ENCODE results near the gene UBE2S.

The UBE2S gene

DNA sequence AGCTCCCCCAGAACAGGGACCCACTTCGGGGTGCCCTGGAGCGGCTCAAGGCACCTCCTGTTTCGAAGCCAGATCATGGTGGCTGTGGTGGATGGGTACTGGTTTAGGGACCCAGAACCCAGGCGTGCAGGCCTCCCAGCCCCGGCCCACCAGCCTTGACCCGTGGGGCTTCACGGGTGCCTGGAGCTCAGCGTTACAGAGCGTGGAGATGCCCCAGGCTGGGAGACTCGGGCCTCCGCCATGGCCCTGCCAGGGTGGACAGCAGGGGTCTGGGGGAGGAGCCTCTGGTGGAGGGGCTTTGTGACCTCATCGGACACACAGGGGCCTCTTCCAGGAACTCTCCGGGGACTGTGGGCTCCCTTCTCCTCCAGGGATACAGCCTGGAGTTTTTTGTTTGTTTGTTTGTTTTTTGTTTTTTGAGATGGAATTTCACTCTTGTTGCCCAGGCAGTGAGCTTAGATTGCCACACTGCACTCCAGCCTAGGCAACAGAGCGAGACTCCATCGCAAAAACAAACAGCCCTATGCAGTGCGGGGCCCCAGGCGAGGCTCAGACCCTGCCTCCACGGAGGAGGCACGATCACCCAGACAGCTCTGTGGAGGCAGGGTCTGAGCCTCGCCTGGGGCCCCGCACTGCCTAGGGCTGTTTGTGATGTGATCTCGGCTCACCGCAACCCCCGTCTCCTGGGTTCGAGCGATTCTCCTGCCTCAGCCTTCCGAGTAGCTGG lies 44.4 kb downstream of the UBE2S start, which contains the start of gene GARIN5B:
Gene GARIN5B, minus strand, starts transcription at position 271 of the 727 bp plus-strand sequence. Its CDS starts 194 bp downstream, at position 77.
- no peaks in the 10 kb centered on the region for H3K4me1 ChIP-seq (ENCODE audit: control insufficient read depth in 1 of 2, insufficient read depth in 2 of 2, low read length in 2 of 2)
- no peaks in the 10 kb centered on the region for H3K36me3 ChIP-seq (ENCODE audit: control insufficient read depth in 1 of 2, insufficient read depth in 2 of 2, low read length in 2 of 2)
- no peak within 1 kb of the TSS for H3K4me3 ChIP-seq (ENCODE audit: low read depth in 1 of 2, low read length in 2 of 2)
- H3K27ac ChIP-seq (ENCODE audit: low read depth, low read length) = no peak within 1 kb of the TSS
- peaks cover under 1 to 4% of the 10 kb centered on the region in 2 donors for H3K27me3 ChIP-seq (ENCODE audit: control insufficient read depth in 1 of 2, insufficient read depth in 2 of 2, low read length in 2 of 2)
- H3K9me3 ChIP-seq (ENCODE audit: control insufficient read depth in 1 of 2, low read length in 2 of 2) = no peaks in the 10 kb centered on the region
- H3K9ac ChIP-seq (ENCODE audit: low read depth in 1 of 2, low read length in 2 of 2) = no peak within 1 kb of the TSS

DNA sequence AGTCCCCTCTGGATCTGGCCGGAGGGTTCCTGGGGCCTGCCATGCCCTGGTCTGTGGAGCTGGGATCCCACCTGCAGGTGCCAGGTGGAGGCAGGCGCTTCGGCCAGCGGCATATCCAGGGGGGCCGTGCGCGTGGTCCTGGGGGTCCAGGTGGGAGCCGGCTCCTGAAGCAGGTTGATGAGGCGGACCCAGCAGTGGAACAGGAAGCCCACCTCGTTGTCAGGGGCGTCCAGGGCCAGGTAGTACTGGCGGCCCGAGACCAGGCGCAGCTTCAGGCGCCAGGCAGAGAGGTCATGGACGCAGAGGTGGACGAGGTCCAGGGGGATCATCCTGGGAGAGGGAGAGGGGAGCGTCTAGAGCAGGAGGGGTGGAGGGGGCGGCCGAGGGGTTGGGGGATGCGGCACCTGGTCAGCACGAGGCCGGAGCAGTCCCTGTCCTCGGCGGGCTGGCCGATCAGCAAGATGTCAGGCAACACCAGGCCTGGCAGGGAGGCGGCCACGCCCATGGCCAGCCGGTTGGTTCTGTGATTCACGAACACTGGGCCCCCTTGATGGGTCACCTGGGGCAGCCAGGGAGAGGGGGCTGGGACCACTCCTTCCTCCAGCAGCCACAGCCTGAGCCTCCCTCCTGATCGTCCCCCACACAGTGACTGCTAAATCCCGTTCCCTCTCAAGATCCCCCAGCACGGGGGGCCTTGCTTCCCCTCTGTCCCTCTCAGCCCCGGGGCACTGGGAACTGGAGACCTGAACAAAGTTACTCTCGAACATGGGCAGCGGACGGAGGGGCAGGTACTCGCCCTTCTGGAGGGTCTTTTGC lies 45.2 kb downstream of the UBE2S start:
- H3K27me3 ChIP-seq (ENCODE audit: control insufficient read depth in 1 of 2, insufficient read depth in 2 of 2, low read length in 2 of 2) = no peaks in the 10 kb centered on the region
- no peak overlapping the region for H3K9ac ChIP-seq (ENCODE audit: low read depth in 1 of 2, low read length in 2 of 2)
- no peaks in the 10 kb centered on the region for H3K9me3 ChIP-seq (ENCODE audit: control insufficient read depth in 1 of 2, low read length in 2 of 2)
- no peaks in the 10 kb centered on the region for H3K36me3 ChIP-seq (ENCODE audit: control insufficient read depth in 1 of 2, insufficient read depth in 2 of 2, low read length in 2 of 2)
- no peak overlapping the region for H3K4me3 ChIP-seq (ENCODE audit: low read depth in 1 of 2, low read length in 2 of 2)
- no peaks in the 10 kb centered on the region for H3K4me1 ChIP-seq (ENCODE audit: control insufficient read depth in 1 of 2, insufficient read depth in 2 of 2, low read length in 2 of 2)
- no peak overlapping the region for H3K27ac ChIP-seq (ENCODE audit: low read depth, low read length)

DNA sequence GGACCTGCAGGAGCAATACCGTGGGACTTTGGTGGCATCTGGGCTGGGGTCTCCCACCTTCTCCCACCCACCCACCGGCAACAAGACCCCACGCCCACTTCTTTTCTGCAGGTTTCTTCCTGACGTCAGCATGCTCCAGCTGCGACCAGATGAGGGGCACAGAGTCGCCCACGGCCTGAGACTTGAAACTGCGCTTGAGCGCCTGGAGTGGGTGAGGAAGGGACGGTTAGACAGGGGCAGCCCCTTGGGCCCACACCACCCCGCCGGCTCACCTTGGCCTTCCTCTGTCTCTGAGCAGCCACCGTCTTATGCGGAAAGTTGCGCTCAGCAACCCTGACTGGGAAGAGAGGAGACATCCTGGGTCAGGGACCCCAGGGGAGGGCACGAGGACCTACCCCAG lies 46.7 kb downstream of the UBE2S start:
- H3K36me3 ChIP-seq (ENCODE audit: control insufficient read depth in 1 of 2, insufficient read depth in 2 of 2, low read length in 2 of 2) = no peaks in the 10 kb centered on the region
- no peak overlapping the region for H3K27ac ChIP-seq (ENCODE audit: low read depth, low read length)
- no peak overlapping the region for H3K9ac ChIP-seq (ENCODE audit: low read depth in 1 of 2, low read length in 2 of 2)
- H3K4me1 ChIP-seq (ENCODE audit: control insufficient read depth in 1 of 2, insufficient read depth in 2 of 2, low read length in 2 of 2) = no peaks in the 10 kb centered on the region
- H3K27me3 ChIP-seq (ENCODE audit: control insufficient read depth in 1 of 2, insufficient read depth in 2 of 2, low read length in 2 of 2) = peaks cover 0 to 3% of the 10 kb centered on the region in 2 donors
- no peak overlapping the region for H3K4me3 ChIP-seq (ENCODE audit: low read depth in 1 of 2, low read length in 2 of 2)
- H3K9me3 ChIP-seq (ENCODE audit: control insufficient read depth in 1 of 2, low read length in 2 of 2) = no peaks in the 10 kb centered on the region

DNA sequence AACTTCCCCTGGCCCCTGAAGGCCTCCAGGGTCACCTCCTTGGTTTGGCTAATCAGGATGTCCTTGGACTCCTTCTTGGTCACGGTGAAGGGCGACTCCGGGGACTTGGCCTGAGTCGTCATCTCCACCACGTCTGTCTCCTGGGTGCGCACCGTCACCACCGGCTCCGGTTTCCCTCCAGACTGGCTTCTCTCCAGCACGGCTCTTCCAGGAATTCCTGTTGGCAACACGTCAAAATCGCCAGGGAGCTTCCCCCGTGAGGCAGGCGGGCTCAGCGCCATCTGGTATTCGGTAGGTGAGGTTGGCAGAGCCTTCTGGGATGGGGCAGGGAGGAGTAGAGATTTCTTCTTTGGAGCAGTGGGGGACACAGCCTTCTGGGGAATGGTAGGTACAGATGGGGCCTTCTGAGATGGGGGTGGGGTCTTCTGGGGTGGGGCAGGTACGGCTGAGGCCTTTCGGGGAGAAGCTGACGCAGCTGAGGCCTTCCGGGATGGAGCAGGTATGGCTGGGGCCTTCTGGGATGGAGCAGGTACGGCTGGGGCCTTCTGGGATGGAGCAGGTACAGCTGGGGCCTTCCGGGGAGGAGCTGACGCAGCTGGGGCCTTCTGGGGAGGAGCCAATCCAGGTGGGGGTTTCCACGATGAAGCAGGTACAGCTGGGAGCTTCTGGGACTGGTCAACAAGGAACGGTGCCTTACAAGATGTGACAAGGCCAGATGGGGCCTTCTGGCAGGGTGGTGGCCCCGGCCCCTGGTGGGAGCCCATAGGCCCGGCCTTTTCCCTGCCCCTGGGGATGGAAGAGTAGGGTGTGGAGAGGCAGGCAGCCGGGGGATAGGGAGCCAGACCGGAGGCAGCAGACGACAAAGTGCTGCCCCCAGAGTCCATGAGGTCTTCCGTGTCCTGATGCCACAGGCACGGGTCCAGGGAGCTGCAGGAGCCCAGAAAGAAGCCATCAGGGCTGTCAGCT lies 48.4 kb downstream of the UBE2S start:
- peaks cover 5 to 7% of the 10 kb centered on the region in 2 donors for H3K27me3 ChIP-seq (ENCODE audit: control insufficient read depth in 1 of 2, insufficient read depth in 2 of 2, low read length in 2 of 2)
- H3K27ac ChIP-seq (ENCODE audit: low read depth, low read length) = no peak overlapping the region
- no peak overlapping the region for H3K4me3 ChIP-seq (ENCODE audit: low read depth in 1 of 2, low read length in 2 of 2)
- no peaks in the 10 kb centered on the region for H3K9me3 ChIP-seq (ENCODE audit: control insufficient read depth in 1 of 2, low read length in 2 of 2)
- no peaks in the 10 kb centered on the region for H3K4me1 ChIP-seq (ENCODE audit: control insufficient read depth in 1 of 2, insufficient read depth in 2 of 2, low read length in 2 of 2)
- H3K9ac ChIP-seq (ENCODE audit: low read depth in 1 of 2, low read length in 2 of 2) = no peak overlapping the region
- no peaks in the 10 kb centered on the region for H3K36me3 ChIP-seq (ENCODE audit: control insufficient read depth in 1 of 2, insufficient read depth in 2 of 2, low read length in 2 of 2)

DNA sequence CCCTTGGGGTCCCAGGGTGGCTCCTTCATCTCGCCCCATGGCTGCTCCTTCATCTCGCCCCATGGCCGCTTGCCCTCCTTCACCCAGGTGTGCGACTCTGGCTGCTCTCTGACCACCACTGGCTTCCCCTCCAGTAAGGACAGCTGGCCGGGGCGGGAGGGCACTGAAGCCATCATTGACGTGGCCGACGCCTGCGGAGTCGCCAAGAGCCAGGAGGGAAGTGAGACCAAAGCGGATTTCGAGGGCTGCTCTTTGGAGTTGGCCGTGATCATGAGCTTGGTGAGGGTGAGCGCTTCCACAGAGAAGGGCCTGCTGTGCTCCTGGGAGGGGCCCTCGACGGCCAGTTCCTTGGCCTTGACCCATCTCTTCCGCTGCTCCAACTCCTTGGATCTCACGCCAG lies 49.1 kb downstream of the UBE2S start:
- Histone ChIP-seq H3K36me3 (ENCODE audit: control insufficient read depth in 1 of 2, insufficient read depth in 2 of 2, low read length in 2 of 2) (no peaks in the 10 kb centered on the region), H3K4me1 (ENCODE audit: control insufficient read depth in 1 of 2, insufficient read depth in 2 of 2, low read length in 2 of 2) (peaks cover 2 to 4% of the 10 kb centered on the region in 2 donors), H3K9ac (ENCODE audit: low read depth in 1 of 2, low read length in 2 of 2) (no peak overlapping the region), H3K27me3 (ENCODE audit: control insufficient read depth in 1 of 2, insufficient read depth in 2 of 2, low read length in 2 of 2) (peaks cover 7 to 9% of the 10 kb centered on the region in 2 donors), H3K9me3 (ENCODE audit: control insufficient read depth in 1 of 2, low read length in 2 of 2) (no peaks in the 10 kb centered on the region), H3K27ac (ENCODE audit: low read depth, low read length) (no peak overlapping the region), H3K4me3 (ENCODE audit: low read depth in 1 of 2, low read length in 2 of 2) (no peak overlapping the region)

DNA sequence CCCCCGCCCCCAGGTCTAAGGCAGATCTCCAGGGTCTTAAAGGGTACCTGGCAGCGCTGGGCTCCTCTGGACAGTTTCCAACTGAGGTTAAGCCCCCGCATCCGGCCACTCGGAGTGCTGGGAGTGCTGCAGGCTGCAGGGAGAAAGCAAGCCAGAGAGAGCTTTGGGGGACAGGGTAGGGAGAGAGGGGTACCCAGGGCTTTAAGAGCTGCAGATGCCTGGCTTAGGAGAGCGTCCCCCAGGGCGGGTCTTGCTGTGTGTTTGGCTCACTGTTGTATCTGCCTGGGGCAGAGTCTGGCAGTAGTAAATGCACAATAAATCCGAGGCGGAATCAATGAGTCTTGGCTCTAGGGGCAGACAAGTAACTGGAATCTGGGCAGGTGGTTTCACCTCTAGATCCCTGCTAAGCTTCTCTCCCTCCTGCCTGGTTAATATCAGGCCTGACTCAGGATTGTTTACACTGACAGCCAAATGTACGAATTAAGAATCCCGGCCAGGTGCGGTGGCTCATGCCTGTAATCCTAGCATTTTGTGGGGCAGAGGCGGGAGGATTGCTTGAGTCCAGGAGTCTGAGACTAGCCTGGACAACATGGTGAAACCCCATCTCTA lies 52.3 kb downstream of the UBE2S start:
- Histone ChIP-seq H3K9me3 (ENCODE audit: control insufficient read depth in 1 of 2, low read length in 2 of 2) (no peaks in the 10 kb centered on the region), H3K27me3 (ENCODE audit: control insufficient read depth in 1 of 2, insufficient read depth in 2 of 2, low read length in 2 of 2) (peaks cover 27 to 36% of the 10 kb centered on the region in 2 donors), H3K9ac (ENCODE audit: low read depth in 1 of 2, low read length in 2 of 2) (no peak overlapping the region), H3K4me1 (ENCODE audit: control insufficient read depth in 1 of 2, insufficient read depth in 2 of 2, low read length in 2 of 2) (peaks cover 17 to 28% of the 10 kb centered on the region in 2 donors), H3K27ac (ENCODE audit: low read depth, low read length) (no peak overlapping the region), H3K36me3 (ENCODE audit: control insufficient read depth in 1 of 2, insufficient read depth in 2 of 2, low read length in 2 of 2) (no peaks in the 10 kb centered on the region), H3K4me3 (ENCODE audit: low read depth in 1 of 2, low read length in 2 of 2) (no peak overlapping the region)

DNA sequence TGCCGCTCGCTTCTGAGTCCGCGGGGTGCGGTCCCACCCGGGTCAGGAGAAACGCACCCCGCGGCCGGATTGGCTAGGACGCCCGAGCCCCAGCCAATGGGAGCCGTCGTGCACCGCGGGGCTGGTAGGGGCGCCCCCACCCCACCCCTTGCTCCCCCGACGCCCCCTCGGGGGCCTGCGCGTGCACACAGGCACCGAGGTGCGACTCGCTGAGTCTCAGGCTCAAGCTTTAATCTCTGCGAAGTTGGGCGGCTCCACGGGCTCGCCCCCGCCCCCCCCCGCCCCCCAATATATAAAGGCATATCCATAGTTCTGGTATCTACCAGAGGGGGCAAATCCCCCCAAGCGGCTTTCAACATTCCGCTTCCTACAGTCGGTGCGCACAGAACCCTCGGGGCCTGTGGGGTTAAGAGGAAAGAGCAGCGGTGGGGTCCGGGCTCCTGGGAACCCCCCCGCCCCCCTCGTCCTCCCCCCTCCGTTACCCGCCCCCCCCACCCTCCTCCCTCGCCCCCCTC lies 52.8 kb downstream of the UBE2S start, which contains the start of gene COX6B2:
Gene COX6B2, minus strand, starts transcription at position 22 of the 515 bp plus-strand sequence. CDS start 198 bp downstream, outside the sequence.
- Histone ChIP-seq H3K36me3 (ENCODE audit: control insufficient read depth in 1 of 2, insufficient read depth in 2 of 2, low read length in 2 of 2) (no peaks in the 10 kb centered on the region), H3K9me3 (ENCODE audit: control insufficient read depth in 1 of 2, low read length in 2 of 2) (no peaks in the 10 kb centered on the region), H3K4me1 (ENCODE audit: control insufficient read depth in 1 of 2, insufficient read depth in 2 of 2, low read length in 2 of 2) (peaks cover 17 to 28% of the 10 kb centered on the region in 2 donors), H3K27me3 (ENCODE audit: control insufficient read depth in 1 of 2, insufficient read depth in 2 of 2, low read length in 2 of 2) (peaks cover 27 to 36% of the 10 kb centered on the region in 2 donors), H3K4me3 (ENCODE audit: low read depth in 1 of 2, low read length in 2 of 2) (peak within 1 kb of the TSS; percentile 48 to 63), H3K27ac (ENCODE audit: low read depth, low read length) (no peak within 1 kb of the TSS), H3K9ac (ENCODE audit: low read depth in 1 of 2, low read length in 2 of 2) (no peak within 1 kb of the TSS)

DNA sequence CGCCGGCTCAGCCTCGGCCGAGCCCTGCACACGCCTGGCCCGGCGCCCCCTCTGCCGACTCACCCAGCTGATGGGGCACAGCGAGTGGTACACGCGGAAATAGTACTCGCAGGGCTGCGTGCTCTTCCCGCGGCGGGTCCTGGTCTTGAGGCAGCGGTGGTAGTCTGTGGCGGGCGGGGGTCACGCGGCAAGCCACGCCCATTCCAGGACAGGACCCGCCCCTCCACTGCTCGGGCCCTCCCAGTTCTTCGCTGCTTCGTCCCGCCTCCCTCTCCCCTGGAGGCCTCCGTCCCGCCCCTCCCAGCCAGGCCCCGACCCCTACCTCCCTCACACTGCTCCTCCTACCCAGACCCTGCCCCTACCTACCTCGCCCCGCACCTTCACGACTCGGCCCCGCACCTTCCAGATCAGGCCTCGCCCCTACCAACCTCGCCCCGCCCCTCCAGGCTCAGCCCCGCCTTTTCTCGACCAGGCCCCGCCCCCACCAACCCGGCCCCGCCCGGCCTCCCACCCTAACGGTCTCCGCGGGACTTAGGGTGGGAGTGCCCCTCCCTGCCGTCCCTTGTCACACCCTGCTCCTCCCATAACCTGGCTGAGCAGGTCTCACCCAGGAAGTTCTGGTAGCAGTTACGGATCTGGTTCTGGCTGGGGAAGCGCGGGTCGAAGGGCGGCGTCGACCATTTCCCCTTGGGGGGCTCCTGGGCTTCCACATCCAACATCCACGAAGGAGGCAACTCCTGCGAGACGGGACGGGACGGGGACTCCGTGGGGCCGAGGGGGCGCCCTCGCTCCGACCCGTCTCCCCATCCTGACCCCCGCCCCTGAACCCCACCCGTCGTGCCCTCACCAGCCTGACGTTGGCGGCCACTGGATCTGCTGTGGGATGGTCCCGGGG lies 53.5 kb downstream of the UBE2S start:
- no peak overlapping the region for H3K9ac ChIP-seq (ENCODE audit: low read depth in 1 of 2, low read length in 2 of 2)
- H3K36me3 ChIP-seq (ENCODE audit: control insufficient read depth in 1 of 2, insufficient read depth in 2 of 2, low read length in 2 of 2) = no peaks in the 10 kb centered on the region
- H3K9me3 ChIP-seq (ENCODE audit: control insufficient read depth in 1 of 2, low read length in 2 of 2) = no peaks in the 10 kb centered on the region
- peaks cover 17 to 28% of the 10 kb centered on the region in 2 donors for H3K4me1 ChIP-seq (ENCODE audit: control insufficient read depth in 1 of 2, insufficient read depth in 2 of 2, low read length in 2 of 2)
- no peak overlapping the region for H3K27ac ChIP-seq (ENCODE audit: low read depth, low read length)
- peak overlapping the region; percentile 48 to 63 for H3K4me3 ChIP-seq (ENCODE audit: low read depth in 1 of 2, low read length in 2 of 2)
- peaks cover 27 to 36% of the 10 kb centered on the region in 2 donors for H3K27me3 ChIP-seq (ENCODE audit: control insufficient read depth in 1 of 2, insufficient read depth in 2 of 2, low read length in 2 of 2)
